HG03196 (cell line): ENCODE measurements around the gene FBLN1.
"Not testable (repeated sequence)": the region's sequence is repeated elsewhere in the genome, so short reads cannot be mapped to it uniquely, and the experiment has no call there.

Source experiments
- ATAC-seq: cut with Tn5 transposase; IDR thresholded peaks from one replicate; pipeline ENCODE4 v1.9.1; 2021; ENCODE audit not compliant: unreplicated experiment

Gene FBLN1

DNA sequence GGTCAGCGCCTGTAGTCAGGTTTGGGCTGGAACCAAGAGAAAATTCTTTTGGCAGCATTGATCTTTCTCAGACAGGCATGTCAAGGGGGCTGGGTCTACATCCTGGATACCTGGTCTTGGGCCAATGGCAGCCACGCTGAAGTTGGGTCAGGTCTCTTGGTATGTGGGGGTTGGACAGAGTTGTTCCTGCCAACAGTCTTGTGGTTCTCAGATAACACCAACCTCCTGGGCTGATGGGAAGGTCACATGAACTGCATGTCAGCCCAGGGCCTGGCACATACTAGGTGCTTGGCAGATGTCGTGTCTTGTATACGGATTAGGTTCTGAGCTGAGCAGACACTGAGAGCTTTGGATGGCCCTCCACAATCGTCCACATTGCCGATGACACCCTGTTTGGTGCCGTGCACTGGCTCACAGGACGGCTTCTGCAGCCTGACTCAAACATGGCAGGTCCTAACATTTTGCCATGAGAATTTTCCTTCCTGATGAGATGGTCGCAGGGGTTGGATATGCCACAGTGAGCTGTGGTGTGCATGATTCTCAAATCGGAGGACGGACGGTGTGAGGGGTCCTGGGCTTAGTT lies 42.0 kb downstream of the FBLN1 start:
- no peak for ATAC-seq

- no peak for ATAC-seq
Measured at GRCh38 chr22:45546333-45547015, 43.8 kb downstream of the FBLN1 start.

GRCh38 chr22:45547016-45547345 lies 44.3 kb downstream of the FBLN1 start:
- no peak for ATAC-seq

- ATAC-seq = no peak
Measured at GRCh38 chr22:45547731-45548130, 45.0 kb downstream of the FBLN1 start.

DNA sequence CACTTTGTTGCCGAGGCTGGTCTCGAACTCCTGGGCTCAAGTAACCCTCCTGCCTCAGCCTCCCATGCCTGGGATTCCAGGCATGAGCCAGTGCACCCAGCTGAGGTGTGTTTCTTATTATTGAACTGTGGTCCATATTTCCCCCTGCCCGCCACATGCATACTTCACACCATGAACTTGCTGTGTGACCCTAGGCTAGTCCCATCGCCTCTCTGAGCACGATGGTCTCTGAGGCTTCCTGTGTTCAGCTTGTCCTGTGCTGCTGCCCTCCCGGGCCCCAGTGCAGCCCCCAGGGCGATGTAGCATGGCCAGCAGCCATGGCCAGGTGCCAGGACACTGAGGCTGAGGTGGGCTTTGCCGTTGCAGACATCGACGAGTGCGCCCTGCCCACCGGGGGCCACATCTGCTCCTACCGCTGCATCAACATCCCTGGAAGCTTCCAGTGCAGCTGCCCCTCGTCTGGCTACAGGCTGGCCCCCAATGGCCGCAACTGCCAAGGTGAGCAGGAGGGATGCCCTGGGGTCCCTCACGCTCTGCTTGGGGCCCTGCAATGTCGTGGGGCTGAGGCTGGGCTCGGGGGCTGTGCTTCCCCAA lies 45.7 kb downstream of the FBLN1 start:
- no peak for ATAC-seq

GRCh38 chr22:45548991-45549761 lies 46.5 kb downstream of the FBLN1 start:
- ATAC-seq = no peak

DNA sequence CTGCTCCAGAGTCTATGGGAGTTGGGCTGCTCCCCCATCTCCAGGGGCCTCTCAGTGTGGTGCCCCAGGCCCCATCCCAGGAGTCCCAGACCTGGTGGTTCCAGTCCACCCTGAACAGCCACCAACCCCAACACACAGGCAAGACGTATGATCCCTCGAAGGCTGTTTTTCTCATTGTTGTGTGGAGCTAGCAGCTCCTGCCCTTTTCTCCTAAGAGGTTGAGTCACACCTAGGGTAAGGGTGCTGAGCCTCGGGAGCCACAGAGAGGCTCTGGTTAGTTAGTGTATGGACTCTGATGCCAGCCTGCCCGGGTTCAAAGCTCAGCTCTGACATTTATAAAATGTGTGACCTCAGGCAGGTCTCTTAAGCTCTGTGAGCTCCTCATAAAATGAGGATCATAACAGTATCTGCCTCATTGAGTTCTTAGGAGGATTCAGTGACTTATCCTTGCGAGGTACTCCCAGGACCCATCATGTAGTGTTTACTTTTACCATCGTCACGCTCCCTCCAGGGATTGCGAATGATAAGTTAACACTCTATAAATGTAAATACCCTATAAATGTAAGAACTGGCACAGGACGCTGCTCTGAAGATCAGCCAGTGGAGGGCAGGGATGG lies 47.2 kb downstream of the FBLN1 start:
- no peak for ATAC-seq

DNA sequence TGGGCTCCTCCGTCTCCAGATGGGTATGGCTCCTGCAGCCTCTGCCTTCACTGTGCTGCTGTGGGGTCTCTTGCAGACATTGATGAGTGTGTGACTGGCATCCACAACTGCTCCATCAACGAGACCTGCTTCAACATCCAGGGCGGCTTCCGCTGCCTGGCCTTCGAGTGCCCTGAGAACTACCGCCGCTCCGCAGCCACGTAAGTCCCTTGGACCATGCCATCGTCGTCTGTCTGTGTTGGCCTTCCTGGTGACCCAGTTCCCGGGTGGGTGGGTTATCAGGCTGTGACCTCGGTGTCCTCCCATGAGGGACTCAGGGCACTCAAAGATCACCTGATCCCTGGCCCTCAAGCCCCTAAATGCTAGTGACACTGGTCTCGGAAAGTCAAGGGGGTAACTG lies 47.7 kb downstream of the FBLN1 start:
- ATAC-seq = no peak

DNA sequence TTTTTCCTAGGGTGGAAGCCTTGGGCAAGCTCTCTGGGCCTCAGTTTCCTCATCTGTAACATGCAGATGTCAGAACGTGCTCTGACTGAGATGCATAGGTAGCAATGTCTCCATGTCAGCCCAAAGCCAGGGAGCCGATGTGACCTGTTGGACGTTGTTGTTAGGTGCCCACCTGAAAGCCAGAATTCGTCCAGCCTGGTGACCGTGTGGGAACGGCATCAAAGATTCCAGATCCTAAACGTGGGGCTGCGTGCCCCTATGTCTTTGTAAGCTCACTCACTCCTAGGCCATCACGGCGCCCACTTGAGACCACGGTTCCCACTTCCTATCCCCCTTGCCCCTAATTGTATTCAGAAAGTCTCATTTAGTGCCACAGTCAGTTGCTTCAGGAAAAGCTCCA lies 48.2 kb downstream of the FBLN1 start:
- ATAC-seq = no peak

DNA sequence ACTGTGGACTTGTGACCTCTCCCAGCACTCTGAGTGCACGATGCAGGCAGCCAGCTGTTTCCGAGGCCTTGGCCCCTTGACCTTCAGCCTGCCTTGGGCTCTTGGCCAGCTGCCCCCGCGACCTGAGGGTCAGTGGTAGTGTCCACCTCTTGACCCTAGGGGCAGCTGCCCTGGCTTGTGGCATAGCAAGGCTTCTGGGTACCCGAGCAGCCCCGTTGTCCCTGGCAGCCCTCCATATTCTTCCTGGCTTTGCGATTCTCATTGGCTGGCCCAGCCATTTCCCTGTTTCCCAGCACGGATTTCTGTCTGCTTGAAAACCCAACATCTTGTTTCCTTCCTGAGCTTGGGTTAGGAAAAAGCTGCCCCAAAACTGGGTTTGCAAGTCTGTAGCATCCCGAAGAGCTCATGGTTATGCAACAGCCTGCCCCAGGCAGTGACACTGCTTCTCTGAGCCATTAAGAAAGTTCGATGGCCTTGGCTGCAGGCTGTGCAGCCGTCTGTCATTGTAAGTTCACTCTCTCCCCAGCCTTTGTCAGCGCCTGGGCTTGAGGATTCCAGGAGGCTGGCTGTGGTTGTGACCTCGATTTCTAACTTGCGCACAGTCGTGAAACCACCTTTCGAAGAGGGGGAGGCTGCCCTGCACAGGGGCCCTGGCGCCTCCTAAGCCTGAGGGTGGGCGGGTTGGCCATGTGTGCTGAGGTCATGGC lies 48.8 kb downstream of the FBLN1 start:
- ATAC-seq = no peak

DNA sequence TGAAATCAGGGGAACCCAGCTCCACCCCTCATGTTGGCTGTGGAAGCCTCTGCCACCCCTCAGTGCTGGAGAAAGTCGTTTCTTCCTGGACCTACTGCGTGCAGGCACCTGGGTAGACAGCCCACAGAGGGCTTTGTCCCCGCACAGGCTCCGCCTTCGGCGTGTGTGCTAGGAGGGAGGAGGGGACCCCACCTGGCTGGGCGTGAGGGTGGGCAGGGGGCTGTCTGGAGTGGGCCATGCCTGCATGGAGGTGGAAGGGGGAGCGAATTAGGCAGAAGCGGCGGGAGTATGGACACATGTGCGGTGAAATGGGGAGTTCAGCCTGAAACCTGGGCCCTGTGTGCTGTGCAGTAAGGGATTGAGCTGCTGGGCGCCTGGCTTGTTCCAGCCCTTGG lies 49.3 kb downstream of the FBLN1 start:
- no peak for ATAC-seq

DNA sequence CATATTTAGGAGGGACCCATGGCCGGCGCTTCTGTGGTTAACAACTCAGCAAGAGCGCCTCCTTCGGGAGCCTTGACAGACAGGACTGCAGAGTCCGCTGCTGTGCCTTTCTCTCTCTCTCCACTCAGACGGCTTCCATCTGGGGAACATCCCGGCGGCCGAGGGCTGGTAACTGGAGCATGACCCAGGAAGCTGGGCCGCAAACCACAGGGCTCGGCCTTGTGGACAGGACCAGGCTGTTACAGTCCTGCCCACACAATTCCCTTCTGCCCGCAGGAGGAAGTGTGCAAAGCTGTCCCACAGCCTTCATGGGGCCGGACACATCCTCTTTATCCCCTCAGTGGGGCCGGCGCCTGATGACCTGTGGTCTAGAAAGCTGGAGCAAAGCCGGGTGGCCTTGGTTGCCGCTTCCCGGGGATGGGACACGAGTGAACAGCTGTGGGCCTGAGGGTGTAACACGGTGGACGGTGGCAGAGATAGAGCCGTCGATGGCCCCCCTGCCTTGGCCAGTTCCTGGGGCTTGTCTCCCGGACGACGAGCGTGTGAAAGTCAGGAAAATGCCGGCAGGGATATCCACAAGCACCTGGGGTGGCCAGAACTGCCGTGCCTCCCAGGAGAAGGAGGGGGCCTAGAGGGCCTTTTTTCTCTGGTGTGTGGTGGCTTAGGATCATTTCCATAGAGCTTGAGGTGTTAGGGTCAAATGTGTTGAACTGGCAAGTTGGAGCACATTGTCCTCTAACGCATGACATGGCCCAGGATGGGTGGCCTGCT lies 50.1 kb downstream of the FBLN1 start:
- ATAC-seq = no peak

DNA sequence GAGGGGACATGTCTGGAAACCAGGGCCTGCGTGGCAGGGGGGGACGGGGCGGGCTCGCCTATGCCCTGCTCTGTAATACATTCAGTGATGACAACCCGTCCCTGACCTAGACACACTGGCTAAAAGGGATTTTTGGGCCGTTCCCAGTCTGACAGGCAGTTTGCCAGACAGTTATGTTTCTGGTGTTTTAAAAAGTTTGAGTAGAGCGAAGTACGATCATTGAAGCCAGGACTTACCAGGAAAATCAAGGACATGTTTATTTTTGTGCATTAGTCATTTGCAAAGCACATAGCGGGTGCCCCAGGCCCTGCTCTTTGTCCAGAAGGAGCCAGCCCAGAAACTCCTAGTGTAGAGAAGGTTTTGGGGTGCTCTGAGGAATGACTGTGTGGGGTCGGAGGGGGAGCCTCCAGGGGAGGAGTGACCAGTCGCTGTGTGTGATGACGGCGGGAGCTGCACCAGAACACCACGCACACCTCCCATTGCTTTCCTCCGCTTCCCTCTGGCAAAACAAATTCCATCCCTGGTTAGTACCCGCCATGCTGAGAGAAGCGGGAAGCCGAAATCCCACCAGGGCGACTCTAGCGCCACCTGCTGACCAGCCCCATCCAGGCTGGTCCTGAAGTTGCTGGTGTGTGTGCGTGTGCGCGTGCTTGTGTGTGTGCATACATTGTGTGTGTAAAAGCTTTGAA lies 50.8 kb downstream of the FBLN1 start:
- ATAC-seq = no peak

DNA sequence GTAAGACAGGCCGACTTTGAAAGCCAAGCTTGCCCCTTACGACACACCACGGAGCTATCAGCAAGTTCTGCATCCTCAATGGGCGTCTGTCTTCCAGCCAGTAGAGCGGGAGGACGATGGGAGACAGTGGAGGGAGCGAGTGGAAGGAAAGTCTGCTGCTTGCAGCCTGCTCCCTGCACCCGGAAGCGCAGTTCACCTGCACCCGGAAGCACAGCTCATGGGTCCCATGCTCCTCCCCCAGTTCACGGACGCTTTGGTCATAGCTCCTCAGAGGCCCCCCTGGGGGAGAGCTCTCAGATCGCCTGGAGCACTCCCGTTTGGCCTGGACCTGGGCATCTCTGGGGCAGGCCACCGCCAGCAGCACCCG lies 51.3 kb downstream of the FBLN1 start:
- no peak for ATAC-seq

DNA sequence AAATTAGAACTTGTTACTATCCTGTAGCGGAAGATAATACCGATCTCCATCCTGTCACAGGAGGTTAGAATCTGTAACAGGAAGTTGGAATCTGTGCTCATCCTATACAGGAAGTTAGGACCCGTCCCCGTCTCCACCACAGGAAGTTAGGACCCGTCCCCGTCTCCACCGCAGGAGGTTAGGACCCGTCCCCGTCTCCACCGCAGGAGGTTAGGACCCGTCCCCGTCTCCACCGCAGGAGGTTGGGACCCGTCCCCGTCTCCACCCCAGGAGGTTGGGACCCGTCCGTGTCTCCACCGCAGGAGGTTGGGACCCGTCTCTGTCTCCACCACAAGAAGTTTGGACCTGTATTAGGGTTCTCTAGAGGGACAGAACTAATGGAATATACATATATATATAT lies 52.2 kb downstream of the FBLN1 start:
- no peak for ATAC-seq

DNA sequence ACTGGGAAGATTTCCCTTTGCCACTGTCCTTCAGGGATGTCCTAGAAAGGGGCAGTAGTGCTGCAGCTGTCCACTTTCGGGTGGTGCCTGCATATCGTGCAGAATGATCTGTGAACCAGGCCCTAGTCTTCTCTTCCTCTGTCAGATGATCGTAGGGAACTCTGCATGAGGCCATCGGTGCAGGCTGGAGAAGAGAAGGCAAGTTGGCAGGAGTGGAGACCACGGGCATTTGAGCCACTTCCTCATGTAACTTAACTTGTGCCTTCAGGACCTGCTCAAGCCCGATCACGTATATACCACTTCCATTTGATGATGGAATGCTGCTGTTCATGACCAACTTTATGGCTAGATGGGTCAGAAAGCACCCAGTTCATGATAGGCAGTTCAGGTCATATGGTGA lies 55.2 kb downstream of the FBLN1 start:
- not testable (repeated sequence) for ATAC-seq

DNA sequence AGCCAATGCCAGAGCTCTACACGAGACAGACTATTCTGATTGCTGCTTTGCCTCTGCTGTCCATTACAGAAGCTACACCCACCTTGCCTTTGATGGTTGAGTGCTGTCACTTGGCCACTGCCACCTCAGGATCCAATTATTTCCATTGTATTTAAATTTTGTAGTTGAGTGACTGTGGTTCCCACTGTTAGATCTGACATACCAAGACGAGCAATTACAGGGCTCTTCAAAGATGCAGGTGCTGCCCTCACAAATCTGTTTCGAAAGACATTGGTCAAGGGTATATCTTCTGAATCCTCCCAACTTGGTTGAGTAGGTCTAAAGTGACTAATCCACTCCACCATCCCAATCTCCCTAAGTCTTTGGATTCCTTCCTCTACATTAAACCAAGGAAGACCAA lies 57.4 kb downstream of the FBLN1 start:
- not testable (repeated sequence) for ATAC-seq

DNA sequence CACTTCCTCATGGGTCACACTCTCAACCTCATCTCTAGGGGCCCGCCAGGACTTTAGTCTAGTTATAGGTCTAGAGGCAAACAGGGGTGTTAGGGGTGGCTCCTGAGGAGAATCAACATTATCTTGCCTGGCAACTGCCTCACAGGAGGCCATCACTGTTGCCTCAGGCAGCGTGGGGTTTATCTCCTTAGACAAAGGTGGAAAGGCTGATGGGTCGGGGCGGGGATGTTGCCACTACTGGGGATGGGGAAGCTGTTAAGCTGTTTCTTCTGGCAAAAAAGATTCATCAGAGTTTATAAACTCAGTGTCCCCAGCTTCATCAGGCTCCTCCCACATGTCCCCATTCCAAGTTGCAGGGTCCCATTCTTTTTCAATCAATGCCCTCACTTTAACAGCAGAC lies 58.1 kb downstream of the FBLN1 start:
- not testable (repeated sequence) for ATAC-seq

DNA sequence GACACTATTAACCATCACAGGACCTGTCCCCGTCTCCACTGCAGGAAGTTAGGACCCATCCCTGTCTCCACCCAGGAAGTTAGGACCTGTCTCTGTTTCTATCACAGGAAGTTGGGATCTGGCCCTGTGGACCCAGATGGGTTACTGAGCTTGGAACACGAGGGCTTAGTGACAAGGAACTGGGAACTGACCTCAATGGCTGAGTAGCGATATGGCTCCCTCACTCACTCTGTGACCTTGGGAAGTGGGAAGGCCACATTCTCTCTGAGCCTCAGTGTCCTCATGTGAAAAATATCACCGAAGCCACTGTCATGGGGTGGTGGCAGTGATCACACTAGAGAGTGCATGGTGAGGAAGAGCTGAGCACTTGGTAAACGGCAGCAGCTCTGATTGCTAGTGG lies 59.4 kb downstream of the FBLN1 start:
- ATAC-seq = no peak
